DND-41 (cell line): ENCODE data around the gene MIXL1.
A peak's percentile ranks its signal among the peaks of the same experiment; 100 is the strongest.

Source experiments
- ATAC-seq: fragments of 200-7000 bp; cut with Tn5 transposase; 3 replicates; pipeline ENCODE4 v1.9.1; 2021; ENCODE audit warnings: low read depth; ENCODE audit not compliant: insufficient read depth
- DNase-seq: peaks from one replicate; pipeline ENCODE4 v3.0.0-alpha.2; 2020
- H2AFZ ChIP-seq: 2 replicates; pipeline ENCODE4 v1.6.0; 2012; ENCODE audit warnings: low read depth, low read length
- H3K27ac ChIP-seq: 2 replicates; pipeline ENCODE4 v1.5.1; 2012; ENCODE audit warnings: low read length, inconsistent platforms
- H3K27me3 ChIP-seq: fragments of 200-600 bp; sonication (generic); 2 replicates; pipeline ENCODE4 v1.6.0; 2012; ENCODE audit warnings: low read length, mild to moderate bottlenecking, inconsistent platforms; ENCODE audit not compliant: insufficient read depth, poor library complexity
- H3K36me3 ChIP-seq: 2 replicates; pipeline ENCODE4 v1.5.1; 2012; ENCODE audit warnings: low read length, inconsistent platforms; ENCODE audit not compliant: insufficient read depth
- H3K4me1 ChIP-seq: 2 replicates; pipeline ENCODE4 v1.5.1; 2012; ENCODE audit warnings: mild to moderate bottlenecking, low read length; ENCODE audit not compliant: insufficient read depth
- H3K4me2 ChIP-seq: 2 replicates; pipeline ENCODE4 v1.6.0; 2012; ENCODE audit warnings: mild to moderate bottlenecking, moderate library complexity, low read length, inconsistent platforms; ENCODE audit not compliant: insufficient read depth
- H3K4me3 ChIP-seq, 2 experiments: fragments of 200-600 bp in 1 of 2; shearing (Covaris generic) in 1 of 2; 2 replicates each; pipeline ENCODE4 v1.5.1; 2012 to 2016; ENCODE audit warnings: inconsistent platforms in 2 of 2, low read length in 2 of 2, mild to moderate bottlenecking in 2 of 2, low read depth in 1 of 2, moderate library complexity in 1 of 2
- H3K79me2 ChIP-seq: 2 replicates; pipeline ENCODE4 v1.6.0; 2012; ENCODE audit warnings: low read length, inconsistent platforms; ENCODE audit not compliant: insufficient read depth
- H3K9ac ChIP-seq: 2 replicates; pipeline ENCODE4 v1.6.0; 2012; ENCODE audit warnings: low read depth, mild to moderate bottlenecking, inconsistent platforms, low read length, moderate library complexity
- H3K9me3 ChIP-seq: 2 replicates; pipeline ENCODE4 v1.5.1; 2012; ENCODE audit warnings: low read length, moderate library complexity, mild to moderate bottlenecking, inconsistent platforms; ENCODE audit not compliant: insufficient read depth, severe bottlenecking
- H4K20me1 ChIP-seq: 2 replicates; pipeline ENCODE4 v1.6.0; 2012; ENCODE audit warnings: low read length; ENCODE audit not compliant: insufficient read depth
- CTCF ChIP-seq: IDR thresholded peaks from 2 replicates; pipeline ENCODE4 v1.5.1; 2012; ENCODE audit warnings: borderline replicate concordance, low read length, moderate library complexity, mild to moderate bottlenecking; ENCODE audit not compliant: poor library complexity, severe bottlenecking; ENCODE audit errors: extremely low read depth
- EZH2 ChIP-seq: IDR thresholded peaks from 3 replicates; pipeline ENCODE4 v1.6.1; 2012; ENCODE audit warnings: borderline replicate concordance, low read depth, mild to moderate bottlenecking, moderate library complexity, low read length, inconsistent platforms; ENCODE audit not compliant: severe bottlenecking

MIXL1 gene

GRCh38 chr1:226187380-226187779, 36.1 kb upstream of the MIXL1 start:
- Histone ChIP-seq H3K4me1 (peaks cover 35% of the 10 kb centered on the region), H4K20me1 (no peaks in the 10 kb centered on the region), H3K27ac (peak overlapping the region; percentile 86), H3K27me3 (no peaks in the 10 kb centered on the region), H3K4me3 (peak overlapping the region; percentile 57 to 99), H3K9ac (peak overlapping the region; percentile 92), H2AFZ (peak overlapping the region; percentile 91), H3K36me3 (no peaks in the 10 kb centered on the region; the same call in none of the 2 replicates), H3K79me2 (peaks cover 49% of the 10 kb centered on the region), H3K9me3 (no peaks in the 10 kb centered on the region), H3K4me2 (peak overlapping the region; percentile 82)
- TF ChIP-seq EZH2 = no peak
- TF ChIP-seq CTCF = no peak
- ATAC-seq = no peak
- no peak for DNase-seq

GRCh38 chr1:226195144-226195543, 28.3 kb upstream of the MIXL1 start:
- Histone ChIP-seq H3K27ac (no peak overlapping the region), H2AFZ (no peak overlapping the region), H3K27me3 (no peaks in the 10 kb centered on the region), H3K36me3 (no peaks in the 10 kb centered on the region), H3K79me2 (no peaks in the 10 kb centered on the region), H3K4me2 (no peak overlapping the region), H4K20me1 (no peaks in the 10 kb centered on the region), H3K4me1 (no peaks in the 10 kb centered on the region), H3K9me3 (no peaks in the 10 kb centered on the region), H3K9ac (no peak overlapping the region), H3K4me3 (no peak overlapping the region)
- DNase-seq (no peak), ATAC-seq (no peak)
- no peak for TF ChIP-seq EZH2
- no peak for TF ChIP-seq CTCF

GRCh38 chr1:226199971-226200370, 23.5 kb upstream of the MIXL1 start:
- no peak overlapping the region for H3K4me3 ChIP-seq
- no peaks in the 10 kb centered on the region for H3K4me1 ChIP-seq
- H3K4me2 ChIP-seq = no peak overlapping the region
- H3K36me3 ChIP-seq = no peaks in the 10 kb centered on the region
- no peaks in the 10 kb centered on the region for H4K20me1 ChIP-seq
- TF ChIP-seq CTCF (no peak), EZH2 (no peak)
- H2AFZ ChIP-seq = no peak overlapping the region
- H3K9me3 ChIP-seq = no peaks in the 10 kb centered on the region
- H3K9ac ChIP-seq = no peak overlapping the region
- H3K79me2 ChIP-seq = no peaks in the 10 kb centered on the region
- no peak for DNase-seq
- H3K27me3 ChIP-seq = peaks cover 3% of the 10 kb centered on the region
- ATAC-seq = no peak
- H3K27ac ChIP-seq = no peak overlapping the region

GRCh38 chr1:226201029-226201593, 22.4 kb upstream of the MIXL1 start:
- Histone ChIP-seq H4K20me1 (no peaks in the 10 kb centered on the region), H3K4me1 (no peaks in the 10 kb centered on the region), H3K4me2 (no peak overlapping the region), H2AFZ (no peak overlapping the region; the same call in 1 of the 2 replicates), H3K4me3 (no peak overlapping the region), H3K27ac (no peak overlapping the region), H3K9ac (no peak overlapping the region), H3K79me2 (no peaks in the 10 kb centered on the region), H3K27me3 (peaks cover 3% of the 10 kb centered on the region), H3K9me3 (no peaks in the 10 kb centered on the region), H3K36me3 (no peaks in the 10 kb centered on the region)
- DNase-seq = no peak
- TF ChIP-seq CTCF (peak; percentile 46), EZH2 (no peak)
- ATAC-seq = no peak
